GM19468 (cell line): ENCODE measurements around the gene NACA.
"Not testable (repeated sequence)": the region's sequence is repeated elsewhere in the genome, so short reads cannot be mapped to it uniquely, and the experiment has no call there.

ENCODE experiments used
- ATAC-seq: cut with Tn5 transposase; IDR thresholded peaks from one replicate; pipeline ENCODE4 v1.9.1; 2021; ENCODE audit warnings: mild to moderate bottlenecking, moderate library complexity, moderate number of reproducible peaks; ENCODE audit not compliant: unreplicated experiment; ENCODE audit errors: extremely low read depth

The NACA gene

DNA sequence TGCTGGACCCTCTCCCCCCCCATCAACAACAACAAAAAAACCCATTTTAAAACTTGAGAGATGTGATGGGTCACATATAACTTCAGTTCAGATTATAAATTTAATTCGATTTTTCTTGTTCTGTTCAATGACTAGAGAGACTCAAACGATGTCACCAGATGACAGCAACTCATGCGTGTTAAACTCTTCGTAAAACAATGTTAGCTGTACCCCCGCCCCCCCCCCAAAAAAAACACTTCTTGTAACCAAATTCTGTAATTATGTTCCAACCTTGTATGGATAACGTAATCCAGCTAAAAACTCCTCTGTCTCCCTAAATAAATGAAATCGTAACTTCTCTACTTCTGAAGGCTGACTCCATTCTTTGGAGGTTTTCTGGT, 614 bp upstream of the NACA start:
- ATAC-seq, result no peak

DNA sequence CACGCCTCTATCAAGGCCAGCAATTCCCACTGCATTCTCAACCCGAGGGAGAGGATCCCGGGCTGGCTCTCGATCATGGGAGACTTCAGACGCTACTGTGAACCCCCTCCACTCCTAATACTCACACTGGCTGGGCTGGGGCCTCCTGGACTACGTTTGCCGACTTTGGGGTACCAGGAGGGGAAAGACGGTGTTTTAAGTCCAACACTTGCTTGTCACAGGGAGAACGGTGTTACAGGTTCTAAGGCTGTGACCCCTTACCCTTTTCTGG, 463 bp downstream of the NACA start:
- ATAC-seq, result no peak

DNA sequence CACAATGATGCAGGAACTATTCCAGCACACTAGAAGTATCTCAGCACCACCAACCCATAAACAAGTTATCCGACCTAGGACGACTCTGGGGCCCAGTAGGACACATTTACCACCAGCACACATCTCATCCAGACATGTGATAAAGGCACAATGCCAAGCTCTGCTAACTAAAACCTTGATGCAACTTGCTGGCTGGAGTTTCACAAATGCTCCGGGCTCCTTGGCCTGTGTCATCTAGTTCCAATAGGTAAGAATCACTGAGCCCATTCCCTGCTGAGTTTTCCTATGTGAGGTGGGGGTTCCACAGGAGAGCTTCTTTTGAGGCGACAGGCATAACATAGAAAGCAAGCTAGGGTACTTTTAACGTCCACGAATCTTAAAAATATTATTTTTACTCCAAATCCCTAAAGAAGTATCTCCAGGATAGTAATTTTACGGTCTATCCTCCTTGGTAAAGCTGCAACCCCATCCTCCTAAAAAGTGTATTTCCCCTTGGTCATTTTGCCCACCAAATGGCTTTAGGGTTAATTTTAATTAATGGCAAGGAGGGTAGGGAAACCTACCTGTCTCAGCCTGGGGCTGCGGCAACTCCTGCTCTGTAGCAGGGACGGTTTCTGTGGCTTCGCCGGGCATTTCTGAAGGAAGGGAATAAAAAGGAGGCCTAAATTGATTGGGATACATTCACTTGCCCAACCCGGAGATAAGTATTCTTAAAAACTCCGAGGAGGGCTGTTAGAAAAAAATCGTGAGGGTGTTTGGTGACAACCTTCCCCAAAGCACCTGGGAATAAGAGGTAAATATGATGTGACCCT, 1.0 kb downstream of the NACA start:
- no peak for ATAC-seq

DNA sequence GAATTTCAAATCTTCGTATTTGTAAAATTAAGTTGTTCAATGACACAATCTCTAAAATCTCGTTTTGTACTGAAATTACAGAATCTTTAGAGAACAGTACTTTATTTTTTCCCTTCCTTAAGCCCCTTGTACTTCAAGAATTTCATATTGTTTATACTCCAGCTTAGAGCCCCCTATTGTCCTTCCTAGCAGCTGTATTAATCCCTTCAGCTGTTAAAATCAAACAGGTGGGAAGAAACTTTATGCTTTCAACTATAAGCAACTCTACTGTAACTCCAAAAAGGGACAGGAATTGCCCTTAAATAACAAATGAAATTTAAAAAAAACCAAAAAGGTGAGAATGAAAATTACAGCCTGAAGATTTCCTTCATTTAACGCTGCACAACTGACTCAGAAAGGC, 1.7 kb downstream of the NACA start:
- no peak for ATAC-seq

DNA sequence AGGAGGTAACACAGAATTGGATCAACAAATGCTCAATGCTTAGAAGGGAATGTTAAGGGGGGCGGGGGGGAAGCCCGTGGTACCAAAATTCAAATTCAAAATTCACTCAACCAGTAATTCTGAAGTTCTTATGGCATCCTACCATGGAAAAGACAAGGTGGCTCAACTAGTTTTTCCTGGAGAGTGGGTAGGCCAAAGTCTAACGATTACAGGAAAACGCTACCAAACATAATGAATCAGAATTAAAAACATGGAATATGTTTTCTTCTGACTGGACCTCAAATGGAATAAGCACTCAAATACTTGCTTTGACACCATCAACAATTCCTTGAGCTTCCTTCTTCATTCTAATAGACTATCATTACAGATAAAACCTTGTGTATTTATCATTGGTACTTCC, 2.3 kb downstream of the NACA start:
- no peak for ATAC-seq

DNA sequence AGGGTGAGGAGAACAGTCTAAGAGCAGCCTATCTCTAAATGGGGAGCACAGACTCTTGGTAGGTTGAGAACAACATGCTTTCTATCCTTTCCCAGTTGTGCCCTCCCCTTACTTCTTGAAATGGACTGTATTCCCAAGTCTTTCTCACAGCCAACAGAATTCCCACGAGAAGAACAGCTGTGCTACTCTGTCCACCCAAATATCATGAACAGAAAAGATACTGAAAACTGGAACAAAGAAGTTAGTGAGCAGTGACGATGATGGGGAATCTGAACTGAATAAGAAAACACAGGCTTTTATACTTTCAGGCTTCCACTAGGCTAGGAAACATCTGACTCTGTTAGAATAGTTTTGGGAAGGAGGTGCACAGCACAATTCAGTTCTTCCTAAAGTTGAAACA, 3.4 kb downstream of the NACA start:
- no peak for ATAC-seq

DNA sequence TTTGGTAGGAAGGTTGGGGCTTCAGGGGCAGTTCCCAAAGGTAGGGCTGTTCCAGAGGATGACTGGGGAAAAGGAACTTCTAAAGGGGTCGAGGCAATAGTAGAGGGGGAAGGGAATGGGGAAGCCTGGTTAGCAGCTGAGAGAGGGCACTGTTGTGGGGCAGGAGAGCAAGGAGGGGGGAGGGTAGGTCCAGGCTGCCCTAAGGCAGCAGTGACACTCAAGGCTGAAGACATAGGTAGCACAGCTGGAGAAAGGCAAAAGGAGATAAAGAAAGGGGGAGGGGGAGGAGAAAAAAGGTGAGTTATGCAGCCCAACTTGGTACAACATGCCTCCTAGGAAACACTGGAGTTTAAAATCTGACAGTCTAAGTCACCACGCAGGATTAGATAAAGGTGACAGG, 3.9 kb downstream of the NACA start:
- ATAC-seq, result no peak

DNA sequence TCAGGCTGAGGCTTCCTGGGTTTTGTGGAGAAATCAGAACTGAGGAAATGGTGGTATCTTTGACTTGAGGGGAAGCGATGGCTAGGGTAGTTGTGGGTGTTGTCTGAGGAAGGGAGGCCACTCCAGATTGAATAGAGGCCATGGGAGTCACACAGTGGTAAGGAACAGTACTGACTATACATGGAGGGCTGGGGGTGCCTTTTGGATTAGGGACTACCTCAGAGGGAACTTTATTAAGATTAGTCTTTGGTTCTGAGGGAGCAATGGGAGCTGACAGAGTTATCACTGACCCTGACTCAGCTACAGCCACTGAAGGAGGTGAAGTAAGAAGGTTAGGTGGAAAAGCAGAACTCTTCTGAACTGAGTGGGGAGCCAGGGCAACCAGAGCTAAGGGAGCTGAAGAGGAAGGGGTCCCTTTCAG, 4.4 kb downstream of the NACA start:
- ATAC-seq, result no peak

DNA sequence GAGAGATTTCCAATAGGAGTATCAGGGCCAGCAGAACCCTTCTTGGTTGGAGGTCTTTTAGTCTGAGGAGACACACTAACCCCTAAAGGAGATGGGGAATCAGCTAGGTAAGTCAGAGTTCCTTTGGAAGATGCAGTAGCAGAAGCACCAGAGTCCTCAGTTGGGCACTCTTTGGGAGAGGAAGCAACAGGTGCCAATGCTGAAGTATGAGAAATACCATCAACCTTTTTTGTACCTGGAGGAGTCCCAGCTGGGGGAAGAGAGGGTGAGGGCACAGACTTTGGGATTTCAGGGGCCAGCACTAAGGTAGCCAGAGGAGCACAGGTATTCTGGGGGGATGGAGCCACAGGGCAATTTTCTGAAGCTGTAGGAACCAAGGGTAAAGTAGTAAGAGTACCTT, 6.0 kb downstream of the NACA start:
- no peak for ATAC-seq

DNA sequence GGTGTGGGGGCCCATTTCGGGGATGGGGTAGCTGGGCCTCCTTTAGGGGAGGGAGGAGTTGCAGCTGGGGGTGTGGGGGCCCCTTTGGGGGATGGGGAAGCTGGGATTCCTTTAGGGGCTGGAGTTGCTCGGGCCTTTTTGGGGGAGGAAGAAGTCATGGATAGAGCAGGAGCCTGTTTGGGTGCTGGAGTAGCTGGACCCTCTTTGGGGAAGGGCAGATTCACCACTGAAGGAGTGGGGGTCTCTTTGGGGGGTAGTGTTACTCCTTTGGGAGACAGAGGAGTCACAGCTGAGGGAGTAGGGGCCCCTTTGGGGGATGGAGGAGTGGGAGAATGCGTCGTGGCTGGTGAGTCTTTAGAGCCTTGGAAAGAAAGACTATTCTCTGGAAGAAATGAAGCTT, 6.5 kb downstream of the NACA start:
- ATAC-seq, result no peak

DNA sequence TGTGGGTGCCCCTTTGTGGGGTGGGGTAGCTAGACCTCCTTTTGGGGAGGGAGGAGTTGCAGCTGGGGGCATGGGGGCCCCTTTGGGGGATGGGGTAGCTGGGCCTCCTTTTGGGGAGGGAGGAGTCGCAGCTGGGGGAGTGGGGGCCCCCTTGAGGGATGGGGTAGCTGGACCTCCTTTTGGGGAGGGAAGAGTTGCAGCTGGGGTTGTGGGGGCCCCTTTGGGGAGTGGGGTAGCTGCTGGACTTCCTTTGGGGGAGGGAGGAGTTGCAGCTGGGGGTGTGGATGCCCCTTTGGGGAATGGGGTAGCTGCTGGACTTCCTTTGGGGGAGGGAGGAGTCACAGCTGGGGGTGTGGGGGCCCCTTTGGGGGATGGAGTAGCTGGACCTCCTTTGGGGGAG, 7.0 kb downstream of the NACA start:
- no peak for ATAC-seq

DNA sequence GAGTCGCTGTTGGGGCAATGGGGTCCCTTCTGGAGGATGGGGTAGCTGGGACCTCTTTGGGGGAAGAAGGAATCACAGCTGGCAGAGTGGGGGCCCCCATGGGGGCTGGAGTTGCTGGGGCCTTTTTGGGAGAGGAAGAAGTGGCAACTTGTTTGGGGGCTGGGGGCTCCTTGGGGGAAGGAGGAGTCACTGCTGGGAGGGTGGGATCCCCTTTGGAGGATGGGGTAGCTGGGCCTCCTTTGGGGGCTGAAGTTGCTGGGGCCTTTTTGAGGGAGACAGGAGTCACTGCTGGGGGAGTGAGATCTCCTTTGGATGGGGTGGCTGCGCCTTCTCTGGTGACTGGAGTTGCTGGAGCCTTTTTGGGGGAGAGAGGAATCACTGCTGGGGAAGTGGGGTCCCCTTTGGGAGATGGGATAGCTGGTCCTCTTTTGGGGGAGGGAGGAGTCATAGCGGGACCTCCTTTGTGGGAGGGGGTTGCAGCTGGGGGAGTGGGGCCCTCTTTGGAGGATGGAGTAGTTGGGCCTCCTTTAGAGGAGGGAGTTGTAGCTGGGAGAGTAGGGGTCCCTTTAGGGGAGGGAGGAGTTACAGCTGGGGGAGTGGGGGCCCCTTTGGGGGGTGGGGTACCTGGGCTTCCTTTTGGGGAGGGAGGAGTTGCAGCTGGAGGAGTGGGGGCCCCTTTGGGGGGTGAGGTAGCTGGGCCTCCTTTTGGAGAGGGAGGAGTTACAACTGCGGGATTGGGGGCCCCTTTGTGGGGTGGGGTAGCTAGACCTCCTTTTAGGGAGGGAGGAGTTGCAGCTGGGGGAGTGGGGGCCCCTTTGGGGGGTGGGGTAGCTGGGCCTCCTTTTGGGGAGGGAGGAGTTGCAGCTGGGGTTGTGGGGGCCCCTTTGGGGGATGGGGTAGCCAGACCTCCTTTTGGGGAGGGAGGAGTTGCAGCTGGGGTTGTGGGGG, 7.9 kb downstream of the NACA start:
- no peak for ATAC-seq

DNA sequence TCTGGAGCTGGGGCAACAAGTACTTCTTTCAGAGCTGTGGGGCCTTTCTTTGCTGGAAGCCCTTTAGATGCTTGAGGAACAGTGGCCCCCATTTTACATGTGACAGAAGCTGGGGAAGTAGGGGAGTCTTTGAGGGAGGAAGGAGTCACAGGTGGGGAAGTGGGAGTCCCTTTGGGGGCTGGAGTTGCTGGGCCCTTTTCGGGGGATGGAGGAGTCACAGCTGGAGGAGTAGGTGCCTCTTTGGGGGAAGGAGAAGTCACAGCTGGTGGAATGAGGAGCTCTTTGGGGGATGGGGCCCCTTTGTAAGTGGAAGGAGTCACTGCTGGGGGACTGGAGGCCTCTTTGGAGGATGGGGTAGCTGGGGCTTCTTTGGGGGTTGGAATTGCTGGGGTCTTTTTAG, 8.6 kb downstream of the NACA start:
- ATAC-seq, result no peak

DNA sequence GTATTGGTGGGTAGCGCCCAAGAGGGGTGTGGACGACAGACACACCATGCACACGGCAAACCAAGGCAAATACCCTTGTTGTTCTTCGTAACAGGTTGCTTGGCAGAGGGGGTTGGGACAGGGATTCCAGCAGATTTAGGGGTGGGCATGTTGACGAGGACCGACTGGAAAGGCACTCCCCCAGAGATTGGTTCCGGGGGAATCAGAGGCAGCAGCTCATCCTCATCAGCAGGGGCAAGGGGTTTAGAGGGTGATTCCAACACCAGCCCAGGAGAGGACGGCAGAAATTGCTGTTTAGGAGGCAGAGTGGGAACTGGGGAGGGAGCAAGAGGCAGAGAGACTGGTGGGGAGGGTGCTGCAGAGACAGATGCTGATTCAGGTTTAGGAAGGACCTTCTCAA, 9.3 kb downstream of the NACA start:
- ATAC-seq, result no peak

DNA sequence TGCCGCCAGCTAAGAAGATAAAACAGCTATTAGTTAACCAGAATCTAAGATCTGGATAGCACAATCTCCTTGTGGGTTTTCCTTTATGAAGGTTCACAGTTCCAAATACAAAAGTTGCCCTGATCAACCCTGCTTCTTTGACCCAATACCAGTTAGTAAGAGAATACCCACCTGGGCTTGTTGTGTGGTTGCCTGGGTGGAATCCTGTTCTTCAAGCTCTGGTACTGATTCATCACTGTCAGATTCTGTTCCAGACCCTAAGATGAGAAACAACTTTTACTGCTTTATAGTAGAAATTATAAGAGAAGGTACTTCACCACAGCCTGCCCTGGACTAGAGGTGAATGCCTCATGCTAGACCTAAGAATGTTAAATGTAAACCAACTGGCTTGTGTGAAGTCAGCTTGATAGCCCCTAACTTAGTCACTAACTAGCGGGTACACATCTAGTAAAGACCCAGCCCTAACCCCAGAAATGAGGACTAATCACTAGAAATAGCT, 10.6 kb downstream of the NACA start:
- no peak for ATAC-seq

DNA sequence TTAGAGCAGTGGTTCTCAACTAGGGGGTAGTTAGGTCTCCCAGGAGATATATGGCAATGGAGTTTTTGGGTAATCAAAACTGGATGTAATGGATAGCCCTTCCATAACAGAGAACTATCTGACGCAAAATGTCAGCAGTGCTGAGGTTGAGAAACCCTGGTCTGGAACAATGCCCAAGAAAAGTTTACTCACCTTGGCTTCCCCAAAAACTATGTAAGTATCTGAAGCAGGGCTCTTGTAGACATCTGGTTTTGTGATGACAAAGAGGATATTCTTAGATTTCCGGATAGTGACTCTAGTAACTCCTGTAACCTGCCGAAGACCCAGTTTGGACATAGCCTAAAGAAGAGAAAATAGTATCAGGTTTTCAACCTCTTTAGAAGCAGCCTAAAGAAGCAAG, 11.8 kb downstream of the NACA start:
- no peak for ATAC-seq

DNA sequence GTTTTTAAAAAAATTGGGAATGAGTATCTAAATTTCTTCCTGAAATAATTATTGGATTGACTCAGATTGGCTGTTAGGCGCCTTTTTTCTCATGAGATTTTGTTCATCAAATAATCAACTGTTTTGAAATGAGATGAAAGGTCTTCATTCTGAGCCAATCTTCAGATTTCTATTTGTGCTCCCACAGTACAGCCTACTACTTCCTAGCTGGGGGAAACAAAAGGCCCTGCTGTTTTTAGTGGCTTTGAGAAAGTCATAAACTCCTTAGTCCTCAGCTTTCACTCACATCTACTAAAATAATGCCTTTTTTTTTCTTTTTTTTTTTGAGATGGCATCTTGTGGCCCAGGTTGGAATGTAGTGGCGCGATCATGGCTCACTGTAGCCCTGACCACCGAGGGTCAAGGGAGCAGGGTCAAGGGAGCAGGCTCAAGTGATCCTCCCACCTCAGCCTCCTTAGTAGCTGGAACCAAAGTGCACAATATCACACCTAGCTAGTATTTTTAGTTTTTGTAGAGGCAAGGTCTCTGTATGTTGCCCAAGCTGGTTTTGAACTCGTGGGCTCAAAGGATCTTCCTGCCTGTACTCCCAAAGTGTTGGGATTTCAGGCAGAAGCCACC, 15.2 kb downstream of the NACA start:
- no peak for ATAC-seq

DNA sequence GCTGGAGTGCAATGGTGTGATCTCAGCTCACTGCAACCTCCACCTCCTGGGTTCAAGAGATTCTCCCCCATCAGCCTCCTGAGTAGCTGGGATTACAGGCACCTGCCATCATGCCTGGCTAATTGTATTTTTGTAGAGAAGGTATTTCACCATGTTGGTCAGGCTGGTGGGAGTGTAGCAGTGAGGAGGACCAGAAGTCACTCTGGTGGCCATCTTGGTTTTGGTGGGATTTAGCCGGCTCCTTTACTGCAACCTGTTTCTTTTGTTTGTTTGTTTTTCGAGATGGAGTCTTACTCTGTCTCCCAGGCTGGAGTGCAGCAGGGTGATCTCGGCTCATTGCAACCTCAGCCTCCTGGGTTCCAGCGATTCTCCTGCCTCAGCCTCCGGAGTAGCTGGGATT, 20.6 kb downstream of the NACA start:
- not testable (repeated sequence) for ATAC-seq

DNA sequence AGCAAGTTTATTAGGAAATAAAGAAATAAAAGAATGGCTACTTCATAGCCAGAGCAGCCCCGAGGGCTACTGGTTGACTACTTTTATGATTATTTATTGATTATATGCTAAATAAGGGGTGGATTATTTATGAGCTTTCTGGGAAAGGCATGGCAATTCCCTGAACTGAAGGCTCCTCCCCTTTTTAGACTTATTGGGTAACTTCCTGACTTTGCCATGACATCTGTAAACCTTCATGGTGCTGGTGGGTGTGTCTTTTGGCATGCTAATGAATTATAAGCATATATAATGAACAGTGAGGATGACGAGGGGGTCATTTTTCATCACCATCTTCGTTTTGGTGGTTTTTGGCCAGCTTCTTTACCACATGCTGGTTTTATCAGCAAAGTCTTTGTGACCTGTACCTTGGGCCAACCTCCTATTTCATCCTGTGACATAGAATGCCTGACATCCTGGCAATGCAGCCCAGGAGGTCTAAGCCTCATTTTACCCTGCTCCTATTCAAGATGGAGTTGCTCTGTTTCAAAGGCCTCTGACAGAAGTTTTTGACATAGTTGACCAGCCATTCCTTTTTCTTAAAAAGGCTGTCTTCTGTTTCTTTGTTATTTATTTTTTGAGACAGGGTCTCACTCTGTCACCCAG, 26.0 kb downstream of the NACA start:
- no peak for ATAC-seq

DNA sequence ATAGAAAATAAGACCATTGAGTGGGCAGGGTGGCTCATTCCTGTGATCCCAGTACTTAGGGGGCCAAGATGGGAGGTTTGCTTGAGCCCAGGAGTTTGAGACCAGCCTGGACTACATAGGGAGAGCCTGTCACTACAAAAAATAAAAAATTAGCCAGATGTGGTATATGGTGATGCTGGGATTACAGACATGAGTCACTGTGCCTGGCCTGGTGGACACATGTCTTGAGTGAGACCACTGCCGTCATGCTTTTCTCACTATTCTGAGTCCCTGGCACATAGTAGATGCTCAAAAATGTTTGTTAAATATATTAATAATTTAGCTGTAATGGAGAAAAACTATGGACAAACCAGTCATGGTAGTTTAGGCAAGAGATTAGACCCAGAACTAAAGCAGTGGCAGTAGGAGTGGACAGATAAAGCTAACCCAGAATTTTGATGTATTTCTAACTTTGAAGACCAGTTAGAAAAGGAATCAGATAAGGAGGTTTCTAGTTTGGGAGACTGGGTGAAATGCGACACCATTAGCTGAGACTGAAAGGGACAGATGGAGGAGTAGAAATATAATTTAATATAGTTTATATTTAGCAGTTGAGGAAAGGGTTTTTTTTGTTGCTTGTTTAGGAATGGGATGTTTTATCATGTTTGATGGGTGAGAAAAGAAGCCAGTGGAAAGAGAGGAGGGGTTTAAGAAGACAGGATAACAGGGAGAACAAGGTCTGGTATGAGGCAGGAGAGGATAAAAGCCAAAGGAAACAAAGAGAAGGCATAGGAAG, 29.6 kb downstream of the NACA start:
- no peak for ATAC-seq
